HG03565 (cell line): ENCODE measurements around the gene TEX261.
"Not testable (repeated sequence)": the region's sequence is repeated elsewhere in the genome, so short reads cannot be mapped to it uniquely, and the experiment has no call there.

Source experiments
- ATAC-seq: cut with Tn5 transposase; IDR thresholded peaks from one replicate; pipeline ENCODE4 v1.9.1; 2021; ENCODE audit warnings: mild to moderate bottlenecking, moderate library complexity; ENCODE audit not compliant: unreplicated experiment

TEX261 gene

DNA sequence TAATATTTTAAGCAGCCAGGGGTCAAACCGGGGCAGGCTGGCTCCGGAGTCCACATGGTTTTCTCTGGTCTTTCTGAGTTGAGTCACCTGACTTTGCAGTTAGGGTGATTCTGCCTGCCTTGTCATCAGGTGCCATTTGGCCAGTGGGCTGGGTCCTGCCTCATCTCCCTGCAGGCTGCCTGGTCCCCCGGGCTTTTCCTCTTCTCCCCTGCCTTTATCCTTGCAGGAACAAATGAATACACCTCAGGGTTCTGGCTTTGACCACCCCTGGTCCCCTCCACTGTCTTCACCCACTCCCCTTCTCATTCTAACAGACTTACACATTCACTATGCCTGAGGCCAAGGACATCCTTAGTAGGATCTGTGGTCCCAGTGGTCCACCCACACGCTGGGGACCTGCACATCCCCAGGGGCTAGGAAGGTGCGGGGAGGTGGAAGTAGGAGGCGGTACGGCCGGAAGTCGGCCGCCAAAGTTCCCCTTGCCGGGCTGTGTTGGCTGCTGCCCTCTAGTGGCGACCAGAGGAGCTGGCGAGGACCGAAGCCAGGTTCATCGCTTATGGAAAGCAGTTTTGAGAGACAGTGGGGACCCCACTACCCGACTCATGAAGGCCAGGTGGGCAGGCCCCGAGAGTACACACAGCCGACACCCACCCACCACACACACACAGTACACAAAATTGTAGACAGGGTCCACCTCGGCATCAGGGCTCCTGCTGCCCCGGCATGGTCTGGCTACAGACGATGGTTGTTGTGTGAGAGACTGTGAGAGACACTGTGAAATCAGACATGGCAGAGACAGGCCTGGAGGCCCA is 6.3 kb upstream of the TEX261 start:
- ATAC-seq = peak; percentile 89

DNA sequence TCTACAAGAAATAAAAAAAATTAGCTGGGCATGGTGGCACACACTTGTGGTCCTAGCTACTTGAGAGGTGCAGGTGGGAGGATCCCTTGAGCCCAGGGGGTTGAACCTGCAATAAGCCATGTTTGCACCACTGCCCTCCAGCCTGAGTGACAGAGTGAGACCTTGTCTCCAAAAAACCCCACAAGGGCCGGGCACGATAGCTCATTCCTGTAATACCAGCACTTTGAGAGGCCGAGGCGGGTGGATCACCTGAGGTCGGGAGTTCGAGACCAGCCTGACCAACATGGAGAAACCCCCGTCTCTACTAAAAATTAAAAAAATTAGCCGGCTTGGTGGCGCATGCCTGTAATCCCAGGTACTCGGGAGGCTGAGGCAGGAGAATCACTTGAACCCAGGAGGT is 5.3 kb upstream of the TEX261 start:
- ATAC-seq = not testable (repeated sequence)

DNA sequence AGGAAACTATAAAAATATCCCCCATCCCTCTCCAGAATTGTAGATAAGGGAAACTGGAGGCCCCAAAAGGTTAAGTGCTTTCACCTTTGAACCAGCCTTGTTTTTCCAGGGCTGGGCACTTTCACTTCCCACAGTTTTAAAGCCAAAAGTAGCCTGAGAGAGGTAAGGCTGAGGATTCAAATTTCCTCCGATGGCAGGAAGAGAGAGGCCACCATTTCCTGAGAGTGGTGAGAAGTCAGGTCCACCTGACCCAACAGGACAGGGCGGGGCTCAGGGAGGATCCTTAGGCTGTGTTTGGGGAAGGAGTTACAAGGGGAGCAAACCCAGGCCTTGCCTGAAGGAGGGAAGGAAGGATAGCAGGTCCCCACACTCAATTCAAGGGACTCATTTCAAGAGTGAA is 4.7 kb upstream of the TEX261 start:
- ATAC-seq = no peak

DNA sequence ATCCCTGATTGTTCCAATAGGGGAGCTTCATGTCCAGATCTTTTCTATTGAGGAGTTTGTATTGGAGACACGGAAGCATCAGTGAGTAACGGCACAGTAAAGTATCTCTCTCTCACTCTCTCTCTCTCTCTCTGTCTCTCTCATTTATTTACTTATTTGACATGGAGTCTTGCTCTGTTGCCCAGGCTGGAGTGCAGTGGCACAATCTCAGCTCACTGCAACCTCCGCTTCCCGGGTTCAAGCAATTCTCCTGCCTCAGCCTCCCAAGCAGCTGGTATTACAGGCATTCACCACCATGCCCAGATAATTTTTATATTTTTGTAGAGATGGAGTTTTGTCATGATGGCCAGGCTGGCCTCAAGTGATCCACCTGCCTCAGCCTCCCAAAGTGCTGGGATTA is 4.2 kb upstream of the TEX261 start:
- not testable (repeated sequence) for ATAC-seq

DNA sequence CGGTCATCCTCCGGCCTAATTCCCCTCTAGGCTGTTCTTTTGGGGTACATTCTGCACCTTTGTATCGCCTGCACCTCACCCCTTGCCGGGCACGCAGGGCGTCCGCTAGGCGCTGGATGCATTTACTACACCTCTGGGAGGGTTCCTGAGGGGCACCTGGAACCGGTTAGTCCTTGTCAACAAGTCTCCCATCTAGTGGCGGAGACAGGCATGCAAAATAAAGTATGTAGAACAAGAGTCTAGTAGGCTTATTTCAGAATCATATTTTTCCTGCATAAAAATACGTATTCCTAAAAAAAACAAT is 705 bp upstream of the TEX261 start:
- ATAC-seq = peak; percentile 35

DNA sequence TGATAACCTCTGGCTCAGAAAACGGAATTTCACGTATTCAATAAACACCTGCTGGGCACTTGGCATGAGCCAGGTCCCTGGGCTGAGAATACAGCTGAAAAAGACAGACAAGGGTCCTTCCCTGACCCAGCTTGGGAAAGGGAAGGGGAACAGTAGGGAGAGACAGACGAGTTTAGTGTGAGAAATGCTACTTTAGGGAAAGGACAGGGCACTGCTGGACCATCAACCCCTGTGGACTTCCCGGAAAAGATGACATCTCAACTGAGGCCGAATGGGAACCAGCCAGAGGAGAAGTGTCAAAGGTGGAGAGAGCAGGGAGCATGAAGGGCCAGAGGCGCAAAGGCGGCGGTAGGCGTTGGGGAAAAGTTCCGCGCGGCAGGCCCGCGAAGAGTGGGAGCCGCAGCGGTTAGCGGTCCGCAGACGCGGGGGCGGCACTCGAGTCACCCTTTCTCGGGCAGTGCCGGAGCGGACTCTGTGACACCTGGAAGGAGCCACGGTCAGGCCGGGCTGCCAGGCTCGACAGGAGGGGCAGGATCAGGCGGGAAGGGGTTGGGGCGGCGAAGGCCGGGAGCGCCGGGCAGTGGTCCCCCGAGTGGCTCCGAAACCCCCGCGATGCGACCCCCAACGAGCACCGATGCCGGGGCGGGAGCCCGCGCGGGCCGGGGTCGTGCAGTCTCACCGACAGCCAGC is 519 bp downstream of the TEX261 start:
- peak; percentile 10 for ATAC-seq

DNA sequence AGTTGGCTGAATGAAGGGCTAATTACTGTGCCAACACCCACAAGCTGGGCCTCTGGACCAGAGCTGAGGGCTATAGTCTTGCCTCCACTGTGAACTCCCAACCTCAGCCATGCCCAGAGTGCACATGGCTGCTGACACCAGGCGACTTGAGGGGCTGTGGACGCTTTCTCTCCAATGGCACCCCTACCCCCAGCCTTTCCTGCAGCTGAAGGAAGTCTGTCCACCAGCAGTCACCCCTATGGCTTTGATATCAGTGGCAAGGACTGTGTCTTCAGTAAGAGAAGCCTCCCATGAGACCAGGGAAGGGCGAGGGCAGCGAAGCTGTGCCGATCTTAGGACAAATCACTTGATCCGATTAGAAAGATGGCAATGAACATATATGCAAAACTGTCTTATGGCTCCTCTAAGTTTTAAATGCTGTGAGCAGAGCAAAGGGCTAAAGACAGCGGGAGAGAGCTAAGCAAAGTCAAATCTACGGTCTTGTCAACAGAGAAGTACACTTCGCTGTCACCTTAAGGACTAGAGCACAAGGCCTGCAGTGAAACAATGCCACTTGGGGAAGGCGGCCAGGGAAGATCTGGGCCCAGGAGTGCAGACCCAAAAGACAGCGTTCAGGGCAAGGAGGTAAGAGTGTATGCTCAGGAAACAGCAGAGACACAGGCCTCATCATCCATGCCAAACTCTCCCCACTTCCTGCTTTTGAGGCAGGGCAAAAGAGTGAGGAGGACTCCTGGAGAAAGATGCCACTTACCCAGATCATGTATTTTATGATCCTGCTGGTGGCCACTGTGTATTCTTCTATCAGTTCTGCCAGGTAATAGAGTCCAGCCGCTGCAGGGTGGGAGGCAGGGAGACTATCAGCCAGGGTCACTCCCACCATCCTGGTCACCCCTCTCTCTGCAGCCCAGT is 1.5 kb downstream of the TEX261 start:
- ATAC-seq = no peak

DNA sequence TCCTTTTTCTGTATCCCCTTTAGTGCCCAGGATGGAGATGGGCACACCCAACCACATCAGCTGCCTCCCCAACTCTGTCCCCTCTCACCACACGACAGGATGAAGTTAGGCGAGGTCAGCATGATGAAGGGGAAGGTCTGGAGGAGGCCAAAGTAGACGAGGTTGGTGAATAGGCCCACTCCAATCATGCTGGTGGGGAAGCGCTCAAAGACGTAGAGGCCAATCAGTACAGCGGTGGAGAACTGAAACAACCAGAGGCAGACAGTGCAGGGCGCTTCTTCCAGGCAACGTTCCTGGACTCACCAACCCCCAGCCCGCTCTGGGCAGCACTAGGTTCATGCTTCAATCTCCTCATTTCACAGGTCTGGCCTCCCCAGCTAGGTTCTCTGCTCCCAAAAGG is 2.9 kb downstream of the TEX261 start:
- ATAC-seq = no peak

DNA sequence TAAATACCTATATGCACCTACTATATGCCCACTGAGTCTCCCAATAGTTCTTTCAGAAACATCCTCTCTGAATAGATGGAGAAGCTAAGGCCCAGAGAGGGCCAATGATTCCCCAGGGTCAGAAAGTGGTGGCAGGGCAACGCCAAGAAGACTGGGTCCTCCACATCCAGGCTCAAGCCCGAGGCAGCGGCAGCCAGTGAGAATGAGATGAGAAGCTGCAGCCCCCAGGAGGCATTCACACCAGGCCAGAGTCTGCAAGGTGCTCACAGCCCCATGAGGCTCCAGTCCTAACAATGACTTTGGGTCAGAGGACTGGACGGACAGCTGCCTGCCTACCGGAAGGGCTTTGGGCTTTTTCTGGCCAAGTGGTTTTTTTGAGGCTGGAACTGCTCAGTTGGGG is 3.5 kb downstream of the TEX261 start:
- no peak for ATAC-seq

DNA sequence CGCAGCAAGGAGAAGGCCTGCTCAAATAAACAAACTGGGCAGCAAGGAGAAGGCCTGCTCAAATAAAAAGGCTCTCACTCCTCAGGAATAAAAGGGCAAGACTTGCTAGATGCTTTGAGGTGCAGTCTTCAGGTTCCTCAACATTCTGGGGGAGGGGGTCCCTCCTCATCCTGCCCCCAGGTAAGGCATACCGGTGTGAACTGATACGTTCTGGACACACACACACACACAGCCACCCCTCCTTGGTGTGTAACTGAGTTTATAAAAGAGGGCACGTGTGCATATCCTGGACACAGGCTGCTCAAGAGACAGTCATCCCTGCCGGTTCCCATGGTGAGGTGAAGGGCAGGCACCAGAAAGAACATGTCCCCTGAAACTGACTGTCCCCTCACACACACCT is 4.5 kb downstream of the TEX261 start:
- ATAC-seq = no peak

DNA sequence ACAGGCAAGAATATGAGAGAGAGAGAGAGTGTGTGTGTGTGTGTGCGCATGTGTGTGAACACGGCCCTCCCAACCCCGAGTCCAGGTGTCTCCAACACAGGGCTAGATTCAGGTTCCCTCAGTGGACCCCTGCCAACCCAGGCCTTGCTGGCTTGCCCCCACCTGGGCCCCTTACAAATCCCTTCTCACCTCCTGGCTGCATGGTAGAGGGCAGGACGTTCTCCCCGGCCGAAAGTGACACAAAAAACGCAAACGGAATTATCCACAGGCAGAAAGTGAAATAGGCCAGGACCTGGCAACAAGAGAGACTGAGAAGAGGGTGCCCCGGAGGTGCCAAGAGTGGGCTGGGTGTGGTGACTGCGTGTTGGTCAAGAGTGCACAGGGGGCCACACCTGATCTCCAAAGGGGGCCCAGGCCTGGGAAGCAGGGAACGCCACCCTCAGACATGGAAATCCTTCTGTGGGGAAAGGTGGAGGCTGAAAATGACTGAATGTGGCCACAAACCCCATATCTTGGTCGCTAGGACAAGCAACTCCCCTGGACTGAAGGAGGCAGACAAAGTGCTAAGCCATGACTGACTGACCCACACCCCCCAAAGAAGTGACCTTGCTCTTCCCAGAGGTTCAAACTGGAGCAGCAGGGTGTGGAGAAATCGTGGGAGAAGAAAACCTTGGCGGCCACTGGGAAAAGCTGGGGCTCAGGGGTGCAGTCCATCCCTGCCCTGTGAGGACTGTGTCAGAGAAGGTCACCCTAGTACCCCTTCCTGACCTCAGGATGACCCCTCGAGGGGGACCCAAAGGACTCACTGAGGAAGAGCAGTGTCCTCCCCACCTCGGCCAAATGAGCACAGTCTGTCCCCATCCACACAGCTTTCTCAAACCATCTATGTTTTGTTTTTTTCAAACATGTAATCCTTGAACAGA is 5.7 kb downstream of the TEX261 start:
- no peak for ATAC-seq

DNA sequence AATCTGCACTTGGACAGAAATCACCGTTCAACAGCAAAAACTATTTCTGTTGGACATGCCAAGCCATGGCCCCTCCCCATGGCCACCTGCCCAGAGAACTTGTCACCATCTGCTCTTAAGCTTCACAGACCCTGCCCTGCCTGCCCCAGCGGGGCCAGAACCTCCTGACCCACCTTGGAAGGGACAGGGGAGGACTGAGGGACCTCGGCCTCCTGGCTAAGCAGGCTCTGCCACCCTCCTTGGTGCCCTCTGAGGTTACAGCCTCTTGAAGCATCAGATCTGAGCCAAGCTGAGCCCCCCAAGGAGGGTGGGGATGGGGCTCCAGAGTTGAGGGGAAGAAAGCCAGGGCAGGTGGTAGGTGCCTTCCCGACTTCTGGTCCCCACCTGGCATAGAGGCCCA is 6.5 kb downstream of the TEX261 start:
- no peak for ATAC-seq

DNA sequence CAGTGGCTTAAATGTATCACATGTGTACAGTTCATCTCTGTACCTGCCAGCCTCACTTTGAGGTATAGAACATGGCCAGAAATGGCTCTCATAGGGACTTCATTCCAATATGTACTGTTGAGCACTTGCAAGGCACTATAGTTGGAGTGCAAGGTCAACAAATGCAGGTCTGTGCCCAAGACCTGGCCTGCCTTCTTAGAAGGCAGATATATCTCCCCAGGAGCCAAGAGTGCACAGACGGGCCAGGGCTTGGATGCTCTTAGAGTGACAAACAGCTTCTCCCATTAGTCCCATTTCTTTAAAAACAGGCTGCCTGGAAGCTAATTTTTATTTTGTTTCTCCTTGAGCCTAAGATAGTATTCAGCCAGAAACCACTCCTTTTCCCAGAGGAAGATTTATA is 7.3 kb downstream of the TEX261 start:
- ATAC-seq = no peak

DNA sequence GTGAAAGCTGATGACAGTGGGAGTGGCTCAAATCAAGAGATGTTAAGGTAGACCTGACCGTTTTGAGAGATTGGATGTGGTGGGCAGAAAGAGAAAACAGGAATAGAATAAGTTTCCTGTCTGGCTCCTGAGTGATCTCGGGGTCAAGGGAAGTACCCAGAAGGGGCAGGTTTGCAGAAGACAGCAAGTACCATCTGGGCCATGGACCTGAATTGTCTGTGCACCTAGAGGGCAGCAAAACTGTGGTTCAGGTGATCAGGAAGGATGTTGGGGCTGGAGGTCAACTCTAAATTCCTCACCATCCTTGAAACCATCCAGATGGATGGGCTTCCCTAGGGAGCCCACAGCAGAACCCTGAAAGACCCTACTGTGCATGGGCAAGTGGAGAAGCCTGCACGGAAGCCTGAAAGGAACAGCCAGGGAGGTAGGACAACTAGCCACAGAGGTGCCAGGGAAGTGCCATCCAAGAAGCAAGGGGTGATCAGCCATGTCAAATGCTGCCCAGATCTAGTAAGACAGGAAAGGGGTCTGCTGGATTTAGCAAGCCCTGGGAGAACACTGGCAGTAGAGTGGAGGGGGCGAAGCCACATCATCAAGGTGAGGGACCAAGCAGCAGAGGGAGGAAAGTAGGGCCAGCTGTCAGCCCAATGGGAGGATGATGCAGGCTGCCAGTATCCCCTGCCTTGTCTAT is 8.0 kb downstream of the TEX261 start:
- no peak for ATAC-seq

DNA sequence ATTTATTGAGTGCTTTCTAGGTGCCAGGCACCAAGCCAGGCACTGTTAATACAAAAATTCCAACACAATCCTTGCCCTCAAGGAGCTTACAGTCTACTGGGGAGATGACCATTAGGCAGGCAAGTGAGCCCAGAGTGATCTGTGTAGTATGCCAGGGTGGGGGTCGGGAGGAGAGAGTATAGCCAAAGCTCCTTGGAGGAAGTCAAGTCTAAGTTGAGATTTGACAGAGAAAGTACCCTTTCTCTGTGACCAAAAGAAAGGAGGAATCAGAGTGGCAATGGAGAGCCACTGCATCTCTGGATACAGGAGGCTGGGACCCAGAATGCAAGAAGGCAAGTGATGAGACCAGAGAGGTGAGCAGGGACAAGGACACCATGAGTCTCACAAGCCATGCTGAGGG is 8.7 kb downstream of the TEX261 start:
- ATAC-seq = no peak

DNA sequence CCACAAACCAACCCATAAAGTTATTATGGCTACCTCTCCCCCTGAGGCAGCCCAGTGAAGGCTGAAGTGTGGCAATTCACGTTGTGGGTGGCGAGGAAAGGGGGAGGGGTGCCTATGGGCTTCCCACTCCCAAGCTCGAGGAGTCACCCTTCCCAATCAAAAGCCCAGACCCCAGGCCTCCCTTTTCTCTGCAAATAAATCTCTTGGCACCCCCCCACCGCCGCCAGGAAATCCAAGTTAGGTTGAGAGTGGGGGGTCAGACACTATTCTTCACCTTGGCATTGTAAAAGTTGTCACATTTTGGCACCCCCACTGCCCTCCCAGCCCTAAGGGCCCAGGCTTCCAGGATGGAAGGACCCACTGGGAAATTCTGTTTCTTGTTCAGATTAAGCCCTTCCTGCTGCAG is 9.4 kb downstream of the TEX261 start:
- ATAC-seq = no peak

DNA sequence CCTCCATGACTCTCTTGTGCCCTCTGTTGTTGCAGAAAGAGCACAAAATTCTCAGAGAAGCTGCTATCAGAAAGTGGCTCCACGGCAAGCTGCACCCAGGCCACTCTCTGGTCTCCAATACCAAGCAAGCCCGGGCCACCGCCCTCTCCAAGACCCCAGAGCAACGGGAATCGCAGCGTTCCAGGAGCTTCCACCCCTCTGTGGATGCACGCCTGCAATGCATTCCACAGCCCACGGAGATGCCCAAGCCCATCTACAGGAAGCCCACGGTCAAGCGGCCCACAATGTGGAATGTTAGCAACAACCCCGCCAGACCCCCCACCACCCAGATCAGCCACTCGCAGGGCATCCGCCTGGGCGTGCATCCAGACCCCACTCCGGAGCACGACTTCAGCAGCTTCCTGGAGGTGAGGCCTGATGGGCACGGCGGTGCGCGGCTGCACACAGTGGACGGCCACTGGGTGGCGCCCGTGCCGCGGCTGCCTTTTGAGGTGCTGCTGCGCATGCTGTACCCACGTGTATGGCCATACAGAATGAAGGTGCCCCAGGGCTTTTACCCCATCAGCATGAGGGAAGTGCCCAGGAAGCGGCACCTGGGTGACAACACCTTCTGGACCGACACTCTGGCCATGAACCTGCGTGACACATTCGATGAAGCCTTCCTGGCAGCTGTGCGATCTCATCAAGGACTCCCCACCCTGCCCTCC is 9.9 kb downstream of the TEX261 start:
- ATAC-seq = peak; percentile 96

DNA sequence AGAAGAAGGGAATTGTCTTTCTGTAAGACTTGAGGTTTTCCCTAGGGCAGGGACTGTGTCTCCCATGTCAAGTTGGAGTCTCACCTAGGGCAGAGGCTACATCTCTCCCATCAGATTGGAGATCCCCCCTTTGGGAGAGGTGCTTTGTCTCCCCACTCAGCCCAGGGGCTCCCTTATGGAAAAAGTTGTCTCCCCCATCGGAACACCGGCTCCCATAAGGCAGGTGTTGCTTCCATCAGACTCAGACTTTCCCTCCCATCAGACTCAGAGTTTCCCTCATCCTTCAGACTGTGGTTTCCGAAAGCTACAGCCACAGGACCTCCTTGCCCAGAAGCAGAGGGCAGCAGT is 10.5 kb downstream of the TEX261 start:
- no peak for ATAC-seq

DNA sequence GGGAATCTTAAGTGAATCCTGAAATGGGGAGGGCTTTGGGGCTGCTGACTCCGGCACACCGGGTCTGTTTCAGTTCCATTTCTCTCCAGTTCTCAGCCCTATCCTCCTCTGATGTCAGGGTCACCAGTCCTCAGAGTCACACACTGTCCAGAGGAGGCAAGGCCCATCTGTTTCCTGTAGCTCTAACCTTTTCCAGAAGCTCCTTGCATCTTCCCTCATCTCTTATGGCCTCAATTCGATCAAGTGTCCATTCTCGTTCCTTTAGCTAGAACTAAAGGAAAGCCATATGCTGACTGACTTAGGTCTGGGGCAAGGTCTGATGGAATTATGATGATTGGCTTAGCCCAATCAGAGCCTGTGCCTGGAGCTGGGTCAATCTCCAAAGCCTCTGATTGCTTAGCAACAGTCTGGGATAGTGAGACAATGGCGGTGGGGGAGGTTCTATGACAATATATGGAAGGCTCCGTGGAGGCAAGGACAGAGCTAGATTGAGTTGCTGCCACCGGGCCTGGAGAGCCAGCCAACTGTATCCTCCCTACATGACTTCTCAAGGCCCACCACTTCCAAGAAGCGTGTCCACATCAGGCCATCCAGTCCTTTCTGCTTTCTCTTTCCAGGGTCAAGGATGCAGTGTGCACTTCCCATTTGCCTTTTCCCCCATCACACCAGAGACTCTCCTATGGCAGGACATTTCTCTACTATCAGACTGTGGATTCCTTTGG is 11.0 kb downstream of the TEX261 start:
- no peak for ATAC-seq
